C4-2B (cell line): Measurements from ENCODE around the gene TMEM52.

Experiments
- ZFX ChIP-seq: fragments of 450-650 bp; IDR thresholded peaks from 2 replicates; pipeline ENCODE4 v1.6.1; 2017
- TF ChIP-seq, protein P1 (sequence below): fragments of 450-650 bp; conservative IDR thresholded peaks from 2 replicates; pipeline ENCODE4 v1.5.1; 2017; ENCODE audit warnings: mild to moderate bottlenecking

GRCh38 chr1:1942753-1943656 is 23.9 kb upstream of the TMEM52 start:
- TF ChIP-seq, protein P1, sequence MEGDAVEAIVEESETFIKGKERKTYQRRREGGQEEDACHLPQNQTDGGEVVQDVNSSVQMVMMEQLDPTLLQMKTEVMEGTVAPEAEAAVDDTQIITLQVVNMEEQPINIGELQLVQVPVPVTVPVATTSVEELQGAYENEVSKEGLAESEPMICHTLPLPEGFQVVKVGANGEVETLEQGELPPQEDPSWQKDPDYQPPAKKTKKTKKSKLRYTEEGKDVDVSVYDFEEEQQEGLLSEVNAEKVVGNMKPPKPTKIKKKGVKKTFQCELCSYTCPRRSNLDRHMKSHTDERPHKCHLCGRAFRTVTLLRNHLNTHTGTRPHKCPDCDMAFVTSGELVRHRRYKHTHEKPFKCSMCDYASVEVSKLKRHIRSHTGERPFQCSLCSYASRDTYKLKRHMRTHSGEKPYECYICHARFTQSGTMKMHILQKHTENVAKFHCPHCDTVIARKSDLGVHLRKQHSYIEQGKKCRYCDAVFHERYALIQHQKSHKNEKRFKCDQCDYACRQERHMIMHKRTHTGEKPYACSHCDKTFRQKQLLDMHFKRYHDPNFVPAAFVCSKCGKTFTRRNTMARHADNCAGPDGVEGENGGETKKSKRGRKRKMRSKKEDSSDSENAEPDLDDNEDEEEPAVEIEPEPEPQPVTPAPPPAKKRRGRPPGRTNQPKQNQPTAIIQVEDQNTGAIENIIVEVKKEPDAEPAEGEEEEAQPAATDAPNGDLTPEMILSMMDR = no peak
- TF ChIP-seq ZFX = no peak
